ENCODE data around the gene DCDC2B.

DNA sequence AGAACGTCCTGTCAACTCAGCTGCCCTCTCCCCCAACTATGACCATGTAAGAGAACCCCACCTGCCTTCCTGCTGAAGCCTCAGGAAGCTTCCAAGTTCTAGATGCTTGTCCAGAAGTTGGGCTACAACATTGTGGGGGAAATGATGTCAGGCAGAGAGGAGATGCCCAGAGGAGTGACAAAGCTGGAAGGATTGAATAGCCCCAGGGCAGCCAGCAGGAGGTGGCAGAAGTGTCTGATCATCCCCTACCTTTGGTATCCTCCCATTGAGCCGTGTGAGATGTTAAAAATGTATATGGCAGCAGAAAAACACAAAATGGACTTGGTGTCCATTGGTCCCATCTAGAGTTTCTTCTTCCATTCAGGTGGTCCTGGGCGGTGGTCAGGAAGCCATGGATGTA, 19.9 kb downstream of the DCDC2B start:
- TF ChIP-seq, protein P1, sequence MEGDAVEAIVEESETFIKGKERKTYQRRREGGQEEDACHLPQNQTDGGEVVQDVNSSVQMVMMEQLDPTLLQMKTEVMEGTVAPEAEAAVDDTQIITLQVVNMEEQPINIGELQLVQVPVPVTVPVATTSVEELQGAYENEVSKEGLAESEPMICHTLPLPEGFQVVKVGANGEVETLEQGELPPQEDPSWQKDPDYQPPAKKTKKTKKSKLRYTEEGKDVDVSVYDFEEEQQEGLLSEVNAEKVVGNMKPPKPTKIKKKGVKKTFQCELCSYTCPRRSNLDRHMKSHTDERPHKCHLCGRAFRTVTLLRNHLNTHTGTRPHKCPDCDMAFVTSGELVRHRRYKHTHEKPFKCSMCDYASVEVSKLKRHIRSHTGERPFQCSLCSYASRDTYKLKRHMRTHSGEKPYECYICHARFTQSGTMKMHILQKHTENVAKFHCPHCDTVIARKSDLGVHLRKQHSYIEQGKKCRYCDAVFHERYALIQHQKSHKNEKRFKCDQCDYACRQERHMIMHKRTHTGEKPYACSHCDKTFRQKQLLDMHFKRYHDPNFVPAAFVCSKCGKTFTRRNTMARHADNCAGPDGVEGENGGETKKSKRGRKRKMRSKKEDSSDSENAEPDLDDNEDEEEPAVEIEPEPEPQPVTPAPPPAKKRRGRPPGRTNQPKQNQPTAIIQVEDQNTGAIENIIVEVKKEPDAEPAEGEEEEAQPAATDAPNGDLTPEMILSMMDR (IDR thresholded peaks at IDR 0.05; ENCODE audit: low read depth, low read length, poor library complexity, severe bottlenecking), result no peak
- no peak for TF ChIP-seq EZH2phosphoT487 (IDR thresholded peaks at IDR 0.05; ENCODE audit: borderline replicate concordance, low read length)
